OCI-LY7 (cell line): ENCODE results near the gene RPL41. TPM values are rescaled to one million over a fixed set of nuclear protein-coding genes. Genes with fewer than 3 reads are reported as not detected.

Experiments
- BruUV-seq: library from RNA; stranded (reverse); fragments of 400-500 nt; replicated peaks from 2 replicates; lab custom pipeline; 2021; lab: Mats Ljungman, UMichigan
- CTCF ChIA-PET: fragments of 300-600 bp; sonication (Branson Sonifier 250); formaldehyde crosslinking; loops from one replicate; lab custom pipeline; 2022; ENCODE audit warnings: antibody characterized with exemption; ENCODE audit not compliant: unreplicated experiment; lab: Charles Lee
- POLR2A ChIA-PET: fragments of 300-600 bp; sonication (Branson Sonifier 250); formaldehyde crosslinking; loops from one replicate; lab custom pipeline; 2022; ENCODE audit warnings: antibody characterized with exemption; lab: Charles Lee
- DNase-seq: peaks from one replicate; pipeline ENCODE4 v3.0.0-alpha.2; 2015; ENCODE audit warnings: low spot score
- H2AFZ ChIP-seq: fragments of 200-600 bp; sonication (generic), shearing (Covaris generic); 2 replicates; pipeline ENCODE4 v1.6.1; 2014; ENCODE audit warnings: mild to moderate bottlenecking, antibody characterized with exemption, low read length, moderate library complexity
- H3K27ac ChIP-seq: fragments of 200-600 bp; sonication (generic); 2 replicates; pipeline ENCODE4 v1.5.1; 2014; ENCODE audit warnings: mixed run types, low read depth, mild to moderate bottlenecking, moderate library complexity, low read length, inconsistent platforms; ENCODE audit not compliant: poor library complexity, severe bottlenecking
- H3K36me3 ChIP-seq: fragments of 200-600 bp; sonication (generic); 2 replicates; pipeline ENCODE4 v1.6.1; 2014; ENCODE audit warnings: mild to moderate bottlenecking, antibody characterized with exemption, low read length, moderate library complexity, mixed read lengths; ENCODE audit not compliant: insufficient read depth
- H3K4me1 ChIP-seq: fragments of 200-600 bp; sonication (generic); 2 replicates; pipeline ENCODE4 v1.5.1; 2014; ENCODE audit warnings: mild to moderate bottlenecking, low read length; ENCODE audit not compliant: insufficient read depth, poor library complexity, severe bottlenecking
- H3K4me2 ChIP-seq: fragments of 200-600 bp; sonication (generic); 2 replicates; pipeline ENCODE4 v1.6.1; 2014; ENCODE audit warnings: mild to moderate bottlenecking, low read length
- H3K4me3 ChIP-seq: fragments of 200-600 bp; sonication (generic); 2 replicates; pipeline ENCODE4 v1.5.1; 2014; ENCODE audit warnings: mild to moderate bottlenecking, low read depth, low read length; ENCODE audit not compliant: poor library complexity, severe bottlenecking
- H3K79me2 ChIP-seq: fragments of 200-600 bp; sonication (generic); 2 replicates; pipeline ENCODE4 v1.6.1; 2016; ENCODE audit warnings: low read depth, mild to moderate bottlenecking, low read length, moderate library complexity, mixed read lengths; ENCODE audit not compliant: insufficient read depth
- H3K9me2 ChIP-seq: fragments of 200-600 bp; sonication (generic); 2 replicates; pipeline ENCODE4 v1.6.1; 2016; ENCODE audit warnings: mild to moderate bottlenecking, low read length, mixed read lengths; ENCODE audit not compliant: insufficient read depth
- H3K9me3 ChIP-seq: fragments of 200-600 bp; sonication (generic); 2 replicates; pipeline ENCODE4 v1.6.1; 2014; ENCODE audit warnings: mild to moderate bottlenecking, mixed run types, low read length, mixed read lengths
- H4K20me1 ChIP-seq: fragments of 200-600 bp; sonication (generic); 2 replicates; pipeline ENCODE4 v1.6.1; 2014; ENCODE audit warnings: mild to moderate bottlenecking, antibody characterized with exemption, low read length, moderate library complexity, mixed read lengths; ENCODE audit not compliant: insufficient read depth
- CTCF ChIP-seq: fragments of 200-600 bp; sonication (generic); conservative IDR thresholded peaks from 2 replicates; pipeline ENCODE4 v1.5.1; 2014; ENCODE audit warnings: mild to moderate bottlenecking, antibody characterized with exemption, low read length, moderate library complexity, mixed read lengths
- EZH2phosphoT487 ChIP-seq: fragments of 200-600 bp; sonication (generic); IDR thresholded peaks from 2 replicates; pipeline ENCODE4 v1.6.1; 2018; ENCODE audit warnings: low read depth, borderline replicate concordance, mild to moderate bottlenecking, mixed run types, antibody characterized with exemption, low read length, moderate library complexity, mixed read lengths
- intact Hi-C: fragments of 100-400 bp; cut with micrococcal nuclease; formaldehyde crosslinking; loops from one replicate; pipeline ENCODE4 v1.10.0; 2022; ENCODE audit not compliant: unreplicated experiment
- total RNA-seq, 2 experiments: library from RNA; depleted of rRNA in 1 of 2; stranded (reverse); fragments of >200 nt in 1 of 2; shearing (Covaris generic) in 1 of 2; gene quantifications; 2 replicates each; pipeline ENCODE4 v1.2.3, GENCODE V29; 2014 to 2022

Gene RPL41
- total RNA-seq, 2 experiments from 2014 or later = 4,534 to 4,745 TPM

- no TSS peak for BruUV-seq
- Histone ChIP-seq H3K9me2 (no peaks in the 10 kb centered on the region), H3K36me3 (peaks cover 51% of the 10 kb centered on the region), H4K20me1 (no peaks in the 10 kb centered on the region), H3K79me2 (peaks cover 18% of the 10 kb centered on the region; the same call in 1 of the 2 replicates), H3K27ac (peak overlapping the region; percentile 62), H2AFZ (no peak overlapping the region), H3K9me3 (0 out of 2 replicates have a peak, but pooled peaks cover 10% of the 10 kb centered on the region), H3K4me2 (peak overlapping the region; percentile 86), H3K4me3 (peak overlapping the region; percentile 83), H3K4me1 (peaks cover 35% of the 10 kb centered on the region)
- CTCF ChIA-PET = no interaction called here
- POLR2A ChIA-PET = interaction anchor here (0.6 to 2.6 kb wide), 3 partner anchors 12 to 116 kb away, joined by 3 to 32 read pairs (median 4); partner anchors contain the start of genes RPL41 and ZC3H10
- no peak for DNase-seq
- intact Hi-C loops = loop anchor here (5.0 kb wide), 1 partner anchor 317 kb away; the partner anchor contains the start of gene TIMELESS
- TF ChIP-seq CTCF (no peak), EZH2phosphoT487 (no peak)
These were observed 13.6 kb downstream of the RPL41 start for GRCh38 chr12:56129942-56130495.

GRCh38 chr12:56130876-56131275 lies 14.4 kb downstream of the RPL41 start:
- H3K4me3 ChIP-seq = no peak overlapping the region
- H3K79me2 ChIP-seq = peaks cover 18% of the 10 kb centered on the region; the same call in 1 of the 2 replicates
- CTCF ChIA-PET = no interaction called here
- BruUV-seq = no TSS peak
- 0 out of 2 replicates have a peak, but pooled peaks cover 10% of the 10 kb centered on the region for H3K9me3 ChIP-seq
- DNase-seq = no peak
- intact Hi-C loops = no loop called here
- no peaks in the 10 kb centered on the region for H4K20me1 ChIP-seq
- POLR2A ChIA-PET = no interaction called here
- peaks cover 58% of the 10 kb centered on the region for H3K36me3 ChIP-seq
- H3K27ac ChIP-seq = no peak overlapping the region
- no peak overlapping the region for H2AFZ ChIP-seq
- TF ChIP-seq CTCF (no peak), EZH2phosphoT487 (no peak)
- no peaks in the 10 kb centered on the region for H3K9me2 ChIP-seq
- H3K4me1 ChIP-seq = peaks cover 26% of the 10 kb centered on the region
- H3K4me2 ChIP-seq = no peak overlapping the region

GRCh38 chr12:56134897-56135296 lies 18.5 kb downstream of the RPL41 start:
- DNase-seq = no peak
- no peak overlapping the region for H3K4me3 ChIP-seq
- H3K4me1 ChIP-seq = peaks cover 1% of the 10 kb centered on the region
- H4K20me1 ChIP-seq = no peaks in the 10 kb centered on the region
- BruUV-seq = no TSS peak
- POLR2A ChIA-PET = no interaction called here
- CTCF ChIA-PET = no interaction called here
- no peak for TF ChIP-seq EZH2phosphoT487
- TF ChIP-seq CTCF = no peak
- peaks cover under 1% of the 10 kb centered on the region; the same call in 1 of the 2 replicates for H3K79me2 ChIP-seq
- H3K9me3 ChIP-seq = 0 out of 2 replicates have a peak, but pooled peaks cover 10% of the 10 kb centered on the region
- no peaks in the 10 kb centered on the region for H3K9me2 ChIP-seq
- H3K4me2 ChIP-seq = no peak overlapping the region
- intact Hi-C loops = no loop called here
- H3K36me3 ChIP-seq = peaks cover 98% of the 10 kb centered on the region
- no peak overlapping the region for H3K27ac ChIP-seq
- H2AFZ ChIP-seq = no peak overlapping the region
